Erythroblast (primary cell): ENCODE results near the gene SH3BP5.

Experiments used
- GATA1 ChIP-seq: IDR thresholded peaks from 2 replicates; pipeline ENCODE4 v1.6.1; 2011; ENCODE audit warnings: low read depth, mild to moderate bottlenecking, control low read depth, low read length, moderate library complexity
- POLR2A ChIP-seq: IDR thresholded peaks from 2 replicates; pipeline ENCODE4 v1.6.1; 2011; ENCODE audit warnings: mild to moderate bottlenecking, low read length

DNA sequence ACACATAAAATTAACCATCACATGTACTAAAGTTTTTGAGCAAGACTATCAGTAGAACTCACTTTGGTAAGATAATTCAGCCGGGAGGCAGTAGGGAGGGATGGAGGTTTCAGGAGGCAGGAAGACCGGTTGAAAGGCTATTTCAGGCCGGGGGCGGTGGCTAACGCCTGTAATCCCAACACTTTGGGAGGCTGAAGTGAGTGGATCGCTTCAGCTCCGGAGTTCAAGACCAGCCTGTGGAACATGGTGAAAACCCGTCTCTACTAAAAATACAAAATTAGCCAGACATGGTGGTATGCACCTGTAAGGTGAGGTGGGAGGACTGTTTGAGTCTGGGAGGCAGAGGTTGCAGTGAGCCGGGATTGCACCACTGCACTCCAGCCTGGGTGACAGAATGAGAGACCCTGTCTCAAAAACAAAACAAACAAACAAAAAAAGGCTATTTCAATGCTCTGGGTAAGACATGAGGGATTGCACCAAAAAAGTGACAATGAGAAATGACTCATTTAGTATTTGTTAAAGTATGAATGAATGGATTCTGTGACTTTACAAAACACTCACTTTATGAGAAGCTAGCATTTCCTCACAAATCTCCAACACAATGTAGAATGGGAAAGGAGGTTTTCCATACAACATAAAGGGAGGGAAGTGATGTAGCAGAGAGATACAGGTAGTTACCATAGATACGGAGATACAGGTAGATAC lies 43.9 kb downstream of the SH3BP5 start:
- TF ChIP-seq POLR2A (no peak), GATA1 (no peak)
